A549 (cell line): ENCODE data around the gene SUPT3H.

Experiments used
- CTCF ChIP-seq: fragments of >200 bp; sonication (Bioruptor Twin); formaldehyde crosslinking; IDR thresholded peaks from 3 replicates; pipeline ENCODE4 v1.5.1; 2016
- FOSB ChIP-seq: fragments of 250-450 bp; sonication (Bioruptor Pico); IDR thresholded peaks from 2 replicates; pipeline ENCODE4 v1.5.0; 2020; ENCODE audit warnings: mild to moderate bottlenecking, moderate library complexity
- MAZ ChIP-seq: fragments of 150-350 bp; IDR thresholded peaks from 2 replicates; pipeline ENCODE4 v1.6.1; 2014; ENCODE audit warnings: antibody characterized with exemption, low read depth, low read length, borderline replicate concordance
- RAD21 ChIP-seq, 2 experiments: fragments of >200 bp in 1 of 2; sonication (Bioruptor Twin) in 1 of 2; formaldehyde crosslinking in 1 of 2; IDR thresholded peaks in 1 of 2; conservative IDR thresholded peaks in 1 of 2; 2 replicates in 1 of 2; 3 replicates in 1 of 2; pipeline ENCODE4 v1.6.1; 2012 to 2018; ENCODE audit warnings: inconsistent platforms in 1 of 2
- USF2 ChIP-seq: fragments of 450-650 bp; IDR thresholded peaks from 2 replicates; pipeline ENCODE4 v1.6.1; 2014; ENCODE audit warnings: antibody characterized with exemption

- TF ChIP-seq USF2 (no peak), CTCF (no peak), FOSB (no peak), MAZ (no peak), RAD21 (conservative IDR thresholded peaks at IDR 0.05 in 1 of 2, IDR thresholded peaks at IDR 0.05 in 1 of 2) (no peak)
These were observed 460.3 kb downstream of the SUPT3H start for GRCh38 chr6:44917430-44917829.
